HG03025 (cell line): ENCODE data around the gene C17orf75.

Experiments used
- ATAC-seq: cut with Tn5 transposase; IDR thresholded peaks from one replicate; pipeline ENCODE4 v1.9.1; 2021; ENCODE audit warnings: mild to moderate bottlenecking, moderate library complexity; ENCODE audit not compliant: unreplicated experiment, low FRiP score

C17orf75 gene

GRCh38 chr17:32281011-32281451 lies 60.9 kb downstream of the C17orf75 start:
- no peak for ATAC-seq

- ATAC-seq, result no peak
These were observed 61.9 kb downstream of the C17orf75 start for GRCh38 chr17:32279891-32280716.

- ATAC-seq, result no peak
These were observed 63.2 kb downstream of the C17orf75 start for GRCh38 chr17:32278815-32279214.
